IMR-90 (cell line): ENCODE data around the gene PRKAR2A. TPM values are rescaled to one million over a fixed set of nuclear protein-coding genes. Genes with fewer than 3 reads are reported as not detected.

Experiments
- ATAC-seq: fragments of 200-7000 bp; cut with Tn5 transposase; 2 replicates; pipeline ENCODE4 v1.9.1; 2020; ENCODE audit warnings: low read depth, mild to moderate bottlenecking, moderate library complexity
- BruUV-seq: library from RNA; stranded (reverse); fragments of 400-500 nt; replicated peaks from 2 replicates; lab custom pipeline; 2021; lab: Mats Ljungman, UMichigan
- CTCF ChIA-PET: fragments of 300-600 bp; formaldehyde crosslinking; extraction: SDS; loops from one replicate; lab custom pipeline; 2021; ENCODE audit warnings: antibody characterized with exemption; lab: Yijun Ruan, JAX
- POLR2A ChIA-PET: fragments of 300-600 bp; sonication (Branson Sonifier 250); formaldehyde crosslinking; loops from one replicate; lab custom pipeline; 2022; ENCODE audit warnings: antibody characterized with exemption; ENCODE audit not compliant: unreplicated experiment; lab: Charles Lee
- DNase-seq: peaks from one replicate; pipeline ENCODE4 v3.0.0; 2013
- H2AFZ ChIP-seq: replicated peaks from 2 replicates; pipeline ENCODE3; 2013; ENCODE audit warnings: low read length, mild to moderate bottlenecking; ENCODE audit not compliant: poor library complexity
- H2AK5ac ChIP-seq: 2 replicates; pipeline ENCODE4 v1.6.1; 2013; ENCODE audit warnings: low read depth, low read length, inconsistent platforms
- H2AK9ac ChIP-seq: replicated peaks from 2 replicates; pipeline ENCODE3; 2013; ENCODE audit warnings: mild to moderate bottlenecking, low read depth, low read length, moderate library complexity; ENCODE audit not compliant: poor library complexity
- H2BK120ac ChIP-seq: 2 replicates; pipeline ENCODE4 v1.6.1; 2013; ENCODE audit warnings: low read depth, low read length, inconsistent platforms
- H2BK15ac ChIP-seq: 3 replicates; pipeline ENCODE4 v1.6.1; 2013; ENCODE audit warnings: low read depth, low read length, inconsistent platforms
- H2BK20ac ChIP-seq: 2 replicates; pipeline ENCODE4 v1.6.1; 2013; ENCODE audit warnings: low read depth, mild to moderate bottlenecking, inconsistent platforms, low read length, moderate library complexity
- H2BK5ac ChIP-seq: 2 replicates; pipeline ENCODE4 v1.6.1; 2013; ENCODE audit warnings: mild to moderate bottlenecking, low read depth, low read length, inconsistent platforms; ENCODE audit not compliant: poor library complexity, severe bottlenecking
- H3K14ac ChIP-seq: replicated peaks from 2 replicates; pipeline ENCODE4 v1.6.1; 2013; ENCODE audit warnings: low read depth, low read length, inconsistent platforms
- H3K18ac ChIP-seq: 2 replicates; pipeline ENCODE4 v1.6.1; 2013; ENCODE audit warnings: low read depth, low read length, control low read depth
- H3K23ac ChIP-seq: 2 replicates; pipeline ENCODE4 v1.6.1; 2013; ENCODE audit warnings: low read depth, low read length, inconsistent platforms
- H3K27ac ChIP-seq: 2 replicates; pipeline ENCODE4 v1.5.1; 2013; ENCODE audit warnings: mild to moderate bottlenecking, control low read depth, low read length; ENCODE audit not compliant: insufficient read depth
- H3K27me3 ChIP-seq: 2 replicates; pipeline ENCODE4 v1.6.1; 2013; ENCODE audit warnings: low read length; ENCODE audit not compliant: control insufficient read depth, insufficient read depth
- H3K36me3 ChIP-seq: 2 replicates; pipeline ENCODE4 v1.6.1; 2013; ENCODE audit warnings: low read length, mixed read lengths; ENCODE audit not compliant: control insufficient read depth, insufficient read depth
- H3K4ac ChIP-seq: 2 replicates; pipeline ENCODE4 v1.6.1; 2013; ENCODE audit warnings: low read depth, low read length, inconsistent platforms
- H3K4me1 ChIP-seq: 2 replicates; pipeline ENCODE4 v1.6.1; 2013; ENCODE audit warnings: low read length, mixed read lengths; ENCODE audit not compliant: control insufficient read depth, insufficient read depth
- H3K4me2 ChIP-seq: 2 replicates; pipeline ENCODE4 v1.6.1; 2013; ENCODE audit warnings: low read depth, mild to moderate bottlenecking, control low read depth, low read length, moderate library complexity
- H3K4me3 ChIP-seq: 2 replicates; pipeline ENCODE4 v1.5.1; 2013; ENCODE audit warnings: low read depth, mild to moderate bottlenecking, control low read depth, low read length, moderate library complexity; ENCODE audit not compliant: insufficient read depth
- H3K56ac ChIP-seq: 2 replicates; pipeline ENCODE4 v1.6.1; 2013; ENCODE audit warnings: low read length, inconsistent platforms; ENCODE audit not compliant: insufficient read depth; ENCODE audit errors: extremely low read depth
- H3K79me1 ChIP-seq, 2 experiments: 2 replicates each; pipeline ENCODE4 v1.6.1; 2013; ENCODE audit warnings: low read length in 2 of 2, inconsistent platforms in 1 of 2, low read depth in 1 of 2
- H3K9ac ChIP-seq: 2 replicates; pipeline ENCODE4 v1.6.1; 2013; ENCODE audit warnings: low read depth, low read length, control low read depth
- H3K9me1 ChIP-seq: 2 replicates; pipeline ENCODE4 v1.6.1; 2013; ENCODE audit warnings: low read length, inconsistent platforms; ENCODE audit not compliant: insufficient read depth
- H3K9me3 ChIP-seq: 2 replicates; pipeline ENCODE4 v1.6.1; 2013; ENCODE audit warnings: low read length; ENCODE audit not compliant: control insufficient read depth, insufficient read depth
- H4K20me1 ChIP-seq: 2 replicates; pipeline ENCODE4 v1.6.1; 2013; ENCODE audit warnings: low read length, inconsistent platforms; ENCODE audit not compliant: insufficient read depth
- H4K5ac ChIP-seq: 2 replicates; pipeline ENCODE4 v1.6.1; 2013; ENCODE audit warnings: mild to moderate bottlenecking, low read depth, low read length, control low read depth
- H4K8ac ChIP-seq, 2 experiments: 2 replicates each; pipeline ENCODE4 v1.6.1; 2013; ENCODE audit warnings: low read depth in 2 of 2, low read length in 2 of 2, control low read depth in 1 of 2, inconsistent platforms in 1 of 2
- H4K91ac ChIP-seq: 2 replicates; pipeline ENCODE4 v1.6.1; 2013; ENCODE audit warnings: low read depth, low read length, inconsistent platforms; ENCODE audit not compliant: insufficient read depth
- BHLHE40 ChIP-seq: fragments of 150-350 bp; IDR thresholded peaks from 2 replicates; pipeline ENCODE4 v1.6.1; 2016; ENCODE audit warnings: mild to moderate bottlenecking, low read depth, low read length
- CEBPB ChIP-seq: IDR thresholded peaks from 2 replicates; pipeline ENCODE4 v1.6.1; 2012; ENCODE audit warnings: low read depth, low read length, improper control_type of control experiment
- MXI1 ChIP-seq: IDR thresholded peaks from 2 replicates; pipeline ENCODE4 v1.6.1; 2012; ENCODE audit warnings: low read depth, mild to moderate bottlenecking, low read length, moderate library complexity, borderline replicate concordance
- NFE2L2 ChIP-seq: fragments of 150-350 bp; IDR thresholded peaks from 2 replicates; pipeline ENCODE4 v1.6.1; 2016; ENCODE audit warnings: low read depth, mild to moderate bottlenecking, low read length
- WGBS, 2 experiments: methylation state at CpG; one replicate each; pipeline versions ENCODE4 v1.1.5 to v1.1.7; 2013; ENCODE audit warnings: missing lambda C conversion rate in 2 of 2; ENCODE audit not compliant: insufficient read length in 1 of 2; ENCODE audit errors: extremely low coverage in 2 of 2; 5-methylcytosine and 5-hydroxymethylcytosine counted together
- dilution Hi-C: fragments of 300-500 bp; cut with HindIII; formaldehyde crosslinking; loops from one replicate; pipeline ENCODE4 v1.14.3; 2018; ENCODE audit warnings: low sequenced_read_pairs; ENCODE audit not compliant: unreplicated experiment
- in situ Hi-C: fragments of 300-500 bp; cut with MboI; formaldehyde crosslinking; loops from 3 replicates; pipeline ENCODE4 v1.14.3; 2019; ENCODE audit warnings: low sequenced_read_pairs, inconsistent platforms, mixed read lengths
- intact Hi-C: fragments of 100-400 bp; cut with micrococcal nuclease; formaldehyde crosslinking; loops from 2 replicates; pipeline ENCODE4 v1.10.0; 2022
- polyA plus RNA-seq, 3 experiments: library from polyadenylated mRNA; depleted of rRNA; stranded (reverse); fragments of >200 nt; gene quantifications; 2 replicates each; pipeline ENCODE4 v1.2.3, GENCODE V29; 2012; ENCODE audit warnings: low replicate concordance in 1 of 3
- total RNA-seq: library from RNA; depleted of rRNA; stranded (reverse); fragments of >200 nt; gene quantifications from 2 replicates; pipeline ENCODE4 v1.2.3, GENCODE V29; 2012

PRKAR2A gene
- total and polyA plus RNA-seq, 2 of the 4 experiments (the other 2 are of a cell fraction), result 11.3 to 48.2 TPM

- Histone ChIP-seq H3K9ac (no peak overlapping the region), H3K4me3 (no peak overlapping the region), H3K14ac (no peak overlapping the region), H3K4me1 (peaks cover 13% of the 10 kb centered on the region), H4K5ac (no peak overlapping the region), H3K56ac (no peak overlapping the region), H2BK20ac (no peak overlapping the region), H2BK5ac (no peak overlapping the region), H3K27ac (no peak overlapping the region), H4K8ac (no peak overlapping the region), H3K23ac (0 out of 2 replicates have a peak overlapping the region, but pooled peaks have one; percentile 17), H3K18ac (no peak overlapping the region), H2BK120ac (no peak overlapping the region), H3K27me3 (no peaks in the 10 kb centered on the region), H2AFZ (no peak overlapping the region), H3K9me3 (no peaks in the 10 kb centered on the region), H3K9me1 (peaks cover 31% of the 10 kb centered on the region), H4K20me1 (peaks cover 86% of the 10 kb centered on the region), H4K91ac (no peak overlapping the region), H3K79me1 (peaks cover 0 to 54% of the 10 kb centered on the region in 2 experiments; a peak in 3 of 4 replicates), H2BK15ac (no peak overlapping the region), H3K4me2 (no peak overlapping the region; the same call in 1 of the 2 replicates), H3K36me3 (peaks cover 45% of the 10 kb centered on the region), H3K4ac (no peak overlapping the region), H2AK9ac (no peak overlapping the region), H2AK5ac (no peak overlapping the region)
- in situ Hi-C loops, result no loop called here
- no peak for TF ChIP-seq MXI1
- no peak for TF ChIP-seq BHLHE40
- TF ChIP-seq NFE2L2, result no peak
- TF ChIP-seq CEBPB, result no peak
- POLR2A ChIA-PET, result no interaction called here
- no CpG with 5 or more reads among the region's 2 CpGs for WGBS, 2 experiments
- DNase-seq, result no peak
- no TSS peak for BruUV-seq
- CTCF ChIA-PET, result no interaction called here
- dilution Hi-C loops, result no loop called here
- intact Hi-C loops, result no loop called here
- no peak for ATAC-seq
These were observed 135.9 kb downstream of the PRKAR2A start for GRCh38 chr3:48711727-48712126.
